Anterior cingulate cortex (tissue), 58 donors: ENCODE results near the gene MAGEB4.
"Not testable (repeated sequence)": the region's sequence is repeated elsewhere in the genome, so short reads cannot be mapped to it uniquely, and the experiment has no call there.

ENCODE experiments used
- DNase-seq, 58 donors: peaks; one replicate each; lab custom pipeline; 2025; lab: John Stamatoyannopoulos, UW

MAGEB4 gene

GRCh38 chrX:30241724-30242415, at the start of gene MAGEB4:
MAGEB4 (plus strand) TSS chrX:30242000; CDS start chrX:30242136, 136 bp downstream.
- no peak for DNase-seq

GRCh38 chrX:30193910-30194309, 47.9 kb upstream of the MAGEB4 start:
- not testable (repeated sequence) for DNase-seq

GRCh38 chrX:30196322-30196721, 45.5 kb upstream of the MAGEB4 start:
- no peak for DNase-seq

GRCh38 chrX:30212172-30212571, 29.6 kb upstream of the MAGEB4 start:
- DNase-seq, result no peak

GRCh38 chrX:30215357-30215843, 26.4 kb upstream of the MAGEB4 start, which contains the start of gene MAGEB2:
MAGEB2 (plus strand) TSS chrX:30215563; CDS start chrX:30218581, 3,018 bp downstream.
- no peak for DNase-seq

GRCh38 chrX:30217465-30217864, 24.3 kb upstream of the MAGEB4 start:
- no peak for DNase-seq

GRCh38 chrX:30219372-30219771, 22.4 kb upstream of the MAGEB4 start:
- no peak for DNase-seq

- no peak for DNase-seq
These were observed 21.1 kb upstream of the MAGEB4 start for GRCh38 chrX:30220661-30221060.

- no peak for DNase-seq
These were observed 17.3 kb upstream of the MAGEB4 start for GRCh38 chrX:30224536-30224935.

- DNase-seq, result no peak
These were observed 13.3 kb upstream of the MAGEB4 start for GRCh38 chrX:30228526-30228925.

GRCh38 chrX:30230395-30230794, 11.4 kb upstream of the MAGEB4 start, which contains the start of gene MAGEB3:
MAGEB3 (plus strand) TSS chrX:30230657; CDS start chrX:30235925, 5,268 bp downstream.
- DNase-seq, result no peak

GRCh38 chrX:30246769-30247489, 5.1 kb downstream of the MAGEB4 start, which contains the start of gene MAGEB1:
MAGEB1 (plus strand) TSS chrX:30247146; CDS start chrX:30250494, 3,348 bp downstream.
- DNase-seq, result no peak

GRCh38 chrX:30248854-30249253, 7.1 kb downstream of the MAGEB4 start:
- DNase-seq, result no peak

GRCh38 chrX:30253257-30253656, 11.5 kb downstream of the MAGEB4 start:
- no peak for DNase-seq

GRCh38 chrX:30259927-30260326, 18.1 kb downstream of the MAGEB4 start:
- no peak for DNase-seq

- DNase-seq, result no peak
These were observed 19.2 kb downstream of the MAGEB4 start for GRCh38 chrX:30261012-30261411.

GRCh38 chrX:30262763-30263162, 21.0 kb downstream of the MAGEB4 start:
- DNase-seq, result no peak

- DNase-seq, result no peak
These were observed 28.8 kb downstream of the MAGEB4 start for GRCh38 chrX:30270639-30271038.

- DNase-seq, result peak in 1 of 58 donors; percentile 1
These were observed 33.7 kb downstream of the MAGEB4 start for GRCh38 chrX:30275498-30275897.

GRCh38 chrX:30278365-30278764, 36.6 kb downstream of the MAGEB4 start:
- DNase-seq, result no peak

GRCh38 chrX:30280428-30280827, 38.6 kb downstream of the MAGEB4 start:
- DNase-seq, result no peak

- no peak for DNase-seq
These were observed 40.7 kb downstream of the MAGEB4 start for GRCh38 chrX:30282527-30282926.
